ENCODE data around the gene LAMB1.

GRCh38 chr7:107882766-107883165 lies 120.2 kb downstream of the LAMB1 start:
- TF ChIP-seq POLR2A (IDR thresholded peaks at IDR 0.05; ENCODE audit: low read length), result no peak
- TF ChIP-seq GATA1 (IDR thresholded peaks at IDR 0.05; ENCODE audit: low read depth, low read length), result no peak

Data from erythroblast (primary cell).